ENCODE data around the gene SAYSD1. TPM values are rescaled to one million over a fixed set of nuclear protein-coding genes. Genes with fewer than 3 reads are reported as not detected.

Gene SAYSD1
- total and polyA plus RNA-seq, 2 donors (not counting 1 experiment from before 2014, with no cell fraction given) = 4.6 to 17.8 TPM

DNA sequence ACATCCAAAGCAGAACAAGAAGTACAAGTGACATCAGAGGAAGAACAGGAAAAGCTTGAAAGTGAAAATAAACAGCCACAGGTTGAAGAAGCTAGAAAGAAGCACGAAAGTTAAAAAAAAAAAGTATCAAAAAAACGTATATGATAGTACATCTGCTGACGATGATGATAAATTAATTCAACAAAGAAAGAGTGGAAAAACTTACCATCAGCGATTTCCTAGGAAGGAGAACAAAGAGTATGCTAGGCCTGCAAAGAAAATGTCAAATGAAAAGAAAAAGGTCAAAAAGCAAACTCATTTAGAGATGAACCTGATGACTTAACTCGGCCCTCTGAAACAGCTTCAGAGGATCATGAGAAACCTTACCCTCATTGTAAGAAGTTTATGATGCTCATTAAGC, 3.7 kb downstream of the SAYSD1 start:
- no peak overlapping the region for H3K9ac ChIP-seq (ENCODE audit: low read length)
- WGBS (ENCODE audit: insufficient coverage) = no CpG with 5 or more reads among the region's 5 CpGs
- no peak overlapping the region for H3K27ac ChIP-seq (ENCODE audit: low read length in 2 of 2)
- H3K4me2 ChIP-seq (replicated peaks; ENCODE audit: low read depth, low read length, poor library complexity, severe bottlenecking) = peak overlapping the region; percentile 8
- no peak for ATAC-seq (ENCODE audit: low read depth)
- no peak for DNase-seq
- no peak overlapping the region for H2AFZ ChIP-seq (ENCODE audit: insufficient read depth, low read depth, low read length, poor library complexity, severe bottlenecking)
- H3K27me3 ChIP-seq (replicated peaks in 1 of 4; ENCODE audit: control extremely low read depth in 1 of 4, control insufficient read depth in 3 of 4, insufficient read depth in 4 of 4, low read length in 3 of 4) = no peaks in the 10 kb centered on the region
- H3K9me3 ChIP-seq (ENCODE audit: control extremely low read depth in 1 of 3, control insufficient read depth in 2 of 3, insufficient read depth in 1 of 3, low read length in 2 of 3) = no peaks in the 10 kb centered on the region
- H3K36me3 ChIP-seq (replicated peaks in 1 of 2; ENCODE audit: control extremely low read depth in 1 of 2, control insufficient read depth in 1 of 2, extremely low read depth in 1 of 2, insufficient read depth in 2 of 2, low read length in 1 of 2) = peaks cover 0 to 7% of the 10 kb centered on the region in 2 experiments
- no peaks in the 10 kb centered on the region for H3K27me3 Mint-ChIP-seq
- CTCF ChIA-PET = no interaction called here
- no peak for TF ChIP-seq EZH2 (IDR thresholded peaks at IDR 0.05; ENCODE audit: borderline replicate concordance, insufficient read depth, low read depth, low read length, poor library complexity, severe bottlenecking)
- TF ChIP-seq, protein P1, sequence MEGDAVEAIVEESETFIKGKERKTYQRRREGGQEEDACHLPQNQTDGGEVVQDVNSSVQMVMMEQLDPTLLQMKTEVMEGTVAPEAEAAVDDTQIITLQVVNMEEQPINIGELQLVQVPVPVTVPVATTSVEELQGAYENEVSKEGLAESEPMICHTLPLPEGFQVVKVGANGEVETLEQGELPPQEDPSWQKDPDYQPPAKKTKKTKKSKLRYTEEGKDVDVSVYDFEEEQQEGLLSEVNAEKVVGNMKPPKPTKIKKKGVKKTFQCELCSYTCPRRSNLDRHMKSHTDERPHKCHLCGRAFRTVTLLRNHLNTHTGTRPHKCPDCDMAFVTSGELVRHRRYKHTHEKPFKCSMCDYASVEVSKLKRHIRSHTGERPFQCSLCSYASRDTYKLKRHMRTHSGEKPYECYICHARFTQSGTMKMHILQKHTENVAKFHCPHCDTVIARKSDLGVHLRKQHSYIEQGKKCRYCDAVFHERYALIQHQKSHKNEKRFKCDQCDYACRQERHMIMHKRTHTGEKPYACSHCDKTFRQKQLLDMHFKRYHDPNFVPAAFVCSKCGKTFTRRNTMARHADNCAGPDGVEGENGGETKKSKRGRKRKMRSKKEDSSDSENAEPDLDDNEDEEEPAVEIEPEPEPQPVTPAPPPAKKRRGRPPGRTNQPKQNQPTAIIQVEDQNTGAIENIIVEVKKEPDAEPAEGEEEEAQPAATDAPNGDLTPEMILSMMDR (IDR thresholded peaks at IDR 0.05) = no peak
- no peaks in the 10 kb centered on the region for H3K9me3 Mint-ChIP-seq (ENCODE audit: insufficient read depth)
- no peaks in the 10 kb centered on the region for H4K20me1 ChIP-seq (ENCODE audit: control insufficient read depth, insufficient read depth, low read length, poor library complexity, severe bottlenecking)
- intact Hi-C loops (cut with micrococcal nuclease) = loop anchor here (5.0 kb wide), 1 partner anchor 409 kb away; the partner anchor contains the start of gene GLO1
- peak overlapping the region; percentile 1 for H3K4me3 Mint-ChIP-seq
- peaks cover 34% of the 10 kb centered on the region for H3K4me1 Mint-ChIP-seq
- H3K27ac Mint-ChIP-seq = no peak overlapping the region
- POLR2A ChIA-PET = no interaction called here
- no peak overlapping the region for H3K4me3 ChIP-seq (ENCODE audit: control extremely low read depth in 1 of 5, extremely low read depth in 1 of 5, insufficient read depth in 1 of 5, low read depth in 2 of 5, low read length in 4 of 5)
- peaks cover 17 to 18% of the 10 kb centered on the region in 2 donors for H3K4me1 ChIP-seq (ENCODE audit: control insufficient read depth in 2 of 2, insufficient read depth in 2 of 2, low read length in 2 of 2)
- H3K79me2 ChIP-seq (ENCODE audit: control insufficient read depth, insufficient read depth, low read length) = peaks cover 6% of the 10 kb centered on the region

DNA sequence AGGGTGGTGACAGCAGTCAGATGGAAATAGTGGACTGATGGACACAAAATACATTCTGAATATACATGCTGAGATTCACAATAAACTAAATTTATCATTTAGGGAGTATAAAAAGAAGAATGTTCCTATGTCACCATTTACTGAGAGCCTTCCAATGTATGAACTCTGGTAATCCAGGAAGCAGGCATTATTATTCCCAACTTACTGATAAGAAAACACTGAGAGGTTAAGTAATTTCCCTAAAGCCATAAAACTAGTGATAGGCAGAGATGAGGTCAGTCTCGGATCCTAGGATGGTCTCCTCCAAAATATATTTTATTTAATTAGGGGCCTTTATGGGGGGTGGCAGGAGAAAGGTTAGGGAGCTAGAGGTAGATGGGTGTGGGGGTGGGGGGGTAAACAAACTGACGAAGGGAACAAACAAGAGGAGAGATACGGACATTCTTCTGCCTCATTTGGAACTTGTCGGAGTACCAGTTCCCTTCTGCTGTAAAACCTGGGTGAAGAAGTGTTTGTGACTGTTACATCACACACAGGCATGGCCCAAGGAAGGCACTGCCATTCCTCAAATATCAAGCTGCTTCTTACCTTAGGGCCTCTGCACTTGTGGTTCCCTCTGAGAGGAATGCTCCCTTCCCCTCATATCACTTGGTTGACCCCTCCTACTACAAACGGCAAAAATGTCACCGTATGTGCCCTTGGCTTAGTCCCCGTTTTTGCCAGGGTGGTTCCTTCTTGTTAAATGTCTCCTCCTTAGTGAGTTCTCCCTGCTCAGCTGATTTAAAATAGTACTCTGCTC, 6.7 kb downstream of the SAYSD1 start:
- Histone ChIP-seq H3K9me3 (ENCODE audit: control extremely low read depth in 1 of 3, control insufficient read depth in 2 of 3, insufficient read depth in 1 of 3, low read length in 2 of 3) (no peaks in the 10 kb centered on the region), H3K9ac (ENCODE audit: low read length) (no peak overlapping the region), H3K4me2 (replicated peaks; ENCODE audit: low read depth, low read length, poor library complexity, severe bottlenecking) (no peak overlapping the region), H3K27ac (ENCODE audit: low read length in 2 of 2) (no peak overlapping the region), H3K79me2 (ENCODE audit: control insufficient read depth, insufficient read depth, low read length) (peaks cover 6% of the 10 kb centered on the region), H3K4me1 (ENCODE audit: control insufficient read depth in 2 of 2, insufficient read depth in 2 of 2, low read length in 2 of 2) (no peaks in the 10 kb centered on the region), H4K20me1 (ENCODE audit: control insufficient read depth, insufficient read depth, low read length, poor library complexity, severe bottlenecking) (no peaks in the 10 kb centered on the region), H3K36me3 (replicated peaks in 1 of 2; ENCODE audit: control extremely low read depth in 1 of 2, control insufficient read depth in 1 of 2, extremely low read depth in 1 of 2, insufficient read depth in 2 of 2, low read length in 1 of 2) (peaks cover 0 to 22% of the 10 kb centered on the region in 2 experiments), H3K4me3 (ENCODE audit: control extremely low read depth in 1 of 5, extremely low read depth in 1 of 5, insufficient read depth in 1 of 5, low read depth in 2 of 5, low read length in 4 of 5) (no peak overlapping the region), H2AFZ (ENCODE audit: insufficient read depth, low read depth, low read length, poor library complexity, severe bottlenecking) (no peak overlapping the region), H3K27me3 (replicated peaks in 1 of 4; ENCODE audit: control extremely low read depth in 1 of 4, control insufficient read depth in 3 of 4, insufficient read depth in 4 of 4, low read length in 3 of 4) (no peaks in the 10 kb centered on the region)
- DNase-seq (no peak), ATAC-seq (ENCODE audit: low read depth) (no peak)
- POLR2A ChIA-PET = no interaction called here
- TF ChIP-seq EZH2 (IDR thresholded peaks at IDR 0.05; ENCODE audit: borderline replicate concordance, insufficient read depth, low read depth, low read length, poor library complexity, severe bottlenecking) = no peak
- peaks cover 13% of the 10 kb centered on the region for H3K4me1 Mint-ChIP-seq
- CTCF ChIA-PET = no interaction called here
- no peak overlapping the region for H3K27ac Mint-ChIP-seq
- intact Hi-C loops (cut with micrococcal nuclease) = no loop called here
- no peaks in the 10 kb centered on the region for H3K9me3 Mint-ChIP-seq (ENCODE audit: insufficient read depth)
- no peaks in the 10 kb centered on the region for H3K27me3 Mint-ChIP-seq
- no peak overlapping the region for H3K4me3 Mint-ChIP-seq
- WGBS (ENCODE audit: insufficient coverage) = 100% methylated on average over 5 of the region's 7 CpGs

Data from B cell (primary cell).